GM19351 (cell line): ENCODE results near the gene LMNA.
"Not testable (repeated sequence)": the region's sequence is repeated elsewhere in the genome, so short reads cannot be mapped to it uniquely, and the experiment has no call there.

Experiments used
- ATAC-seq: cut with Tn5 transposase; IDR thresholded peaks from one replicate; pipeline ENCODE4 v1.9.1; 2021; ENCODE audit warnings: mild to moderate bottlenecking, moderate library complexity; ENCODE audit not compliant: unreplicated experiment

The LMNA gene

DNA sequence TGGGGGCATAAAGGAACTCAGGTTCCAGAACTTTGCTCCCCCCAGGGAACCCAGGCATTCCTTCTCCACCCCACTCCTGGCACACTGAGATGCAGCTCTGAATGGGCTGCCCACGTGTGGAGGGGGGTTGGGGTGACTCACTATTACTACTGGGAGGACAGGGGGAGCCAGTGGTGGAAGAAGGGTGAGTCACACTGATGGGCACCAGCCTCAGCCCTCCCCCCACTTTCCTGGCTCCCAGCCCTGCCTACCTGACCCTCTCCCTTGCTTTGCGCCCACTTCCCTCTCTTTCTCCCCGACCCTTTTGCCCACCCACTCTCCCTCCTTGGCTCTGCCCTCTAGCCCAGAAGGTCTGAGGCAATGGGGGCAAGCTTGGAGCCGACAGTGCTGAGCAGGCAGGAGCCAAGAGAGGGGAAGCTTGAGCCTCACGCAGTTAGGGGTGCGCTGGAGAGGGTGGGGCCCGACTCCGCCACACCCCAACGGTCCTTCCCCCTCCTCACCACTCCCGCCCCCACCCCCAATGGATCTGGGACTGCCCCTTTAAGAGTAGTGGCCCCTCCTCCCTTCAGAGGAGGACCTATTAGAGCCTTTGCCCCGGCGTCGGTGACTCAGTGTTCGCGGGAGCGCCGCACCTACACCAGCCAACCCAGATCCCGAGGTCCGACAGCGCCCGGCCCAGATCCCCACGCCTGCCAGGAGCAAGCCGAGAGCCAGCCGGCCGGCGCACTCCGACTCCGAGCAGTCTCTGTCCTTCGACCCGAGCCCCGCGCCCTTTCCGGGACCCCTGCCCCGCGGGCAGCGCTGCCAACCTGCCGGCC lies at the start of gene LMNA:
LMNA (plus strand) TSS at position 611 of the 818 bp plus-strand sequence. CDS start 208 bp downstream, outside the sequence.
- ATAC-seq: peak; percentile 86

DNA sequence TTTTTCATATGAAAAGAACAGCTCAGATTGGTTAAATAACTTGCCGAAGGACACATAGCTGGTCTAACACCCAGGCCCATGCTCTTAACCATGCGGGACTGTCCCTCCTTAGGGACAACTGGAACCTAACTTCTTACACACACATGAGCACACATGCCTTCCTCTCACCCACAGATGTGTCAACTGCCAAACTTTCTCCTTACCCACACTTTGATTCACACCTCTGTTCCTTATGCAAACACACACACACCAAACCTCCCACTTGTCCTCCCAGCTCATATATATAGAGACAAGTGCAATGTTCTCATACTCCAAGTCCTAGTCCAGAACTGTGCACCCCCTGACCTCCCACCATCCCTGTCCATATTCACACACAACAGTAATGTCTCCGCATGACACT lies 49.3 kb upstream of the LMNA start:
- no peak for ATAC-seq

DNA sequence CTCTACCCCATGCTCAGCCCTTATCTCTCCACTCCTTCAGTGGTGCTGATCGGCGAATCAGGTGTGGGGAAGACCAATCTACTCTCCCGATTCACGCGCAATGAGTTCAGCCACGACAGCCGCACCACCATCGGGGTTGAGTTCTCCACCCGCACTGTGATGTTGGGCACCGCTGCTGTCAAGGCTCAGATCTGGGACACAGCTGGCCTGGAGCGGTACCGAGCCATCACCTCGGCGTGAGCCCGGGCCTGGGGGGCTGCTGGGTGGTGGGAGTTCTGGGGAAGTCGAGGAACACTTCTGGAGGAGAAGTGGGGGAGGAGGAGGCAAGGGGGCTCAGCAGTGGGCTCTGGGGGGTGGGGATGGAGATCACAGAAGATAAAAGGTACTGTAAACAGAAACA lies 48.6 kb upstream of the LMNA start:
- no peak for ATAC-seq

DNA sequence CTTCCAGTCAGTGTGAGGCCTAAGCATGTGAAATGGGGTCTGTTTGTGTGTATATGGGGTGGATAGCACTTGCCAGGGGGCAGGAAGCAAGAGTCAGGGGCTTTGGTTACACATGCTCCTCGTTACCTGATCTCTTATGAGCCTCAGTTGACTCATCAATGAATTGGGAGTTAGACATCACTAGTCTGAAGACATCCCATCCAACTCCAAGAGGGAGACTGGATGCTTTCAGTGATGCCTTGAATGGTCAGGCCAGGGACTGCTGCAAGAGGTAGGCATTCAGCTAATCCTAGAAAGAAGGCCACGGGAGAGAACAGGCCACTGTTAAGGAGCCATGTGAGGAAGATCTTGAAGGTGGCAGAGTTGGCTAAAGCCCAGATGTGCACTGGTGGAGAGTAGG lies 47.2 kb upstream of the LMNA start:
- ATAC-seq: no peak

DNA sequence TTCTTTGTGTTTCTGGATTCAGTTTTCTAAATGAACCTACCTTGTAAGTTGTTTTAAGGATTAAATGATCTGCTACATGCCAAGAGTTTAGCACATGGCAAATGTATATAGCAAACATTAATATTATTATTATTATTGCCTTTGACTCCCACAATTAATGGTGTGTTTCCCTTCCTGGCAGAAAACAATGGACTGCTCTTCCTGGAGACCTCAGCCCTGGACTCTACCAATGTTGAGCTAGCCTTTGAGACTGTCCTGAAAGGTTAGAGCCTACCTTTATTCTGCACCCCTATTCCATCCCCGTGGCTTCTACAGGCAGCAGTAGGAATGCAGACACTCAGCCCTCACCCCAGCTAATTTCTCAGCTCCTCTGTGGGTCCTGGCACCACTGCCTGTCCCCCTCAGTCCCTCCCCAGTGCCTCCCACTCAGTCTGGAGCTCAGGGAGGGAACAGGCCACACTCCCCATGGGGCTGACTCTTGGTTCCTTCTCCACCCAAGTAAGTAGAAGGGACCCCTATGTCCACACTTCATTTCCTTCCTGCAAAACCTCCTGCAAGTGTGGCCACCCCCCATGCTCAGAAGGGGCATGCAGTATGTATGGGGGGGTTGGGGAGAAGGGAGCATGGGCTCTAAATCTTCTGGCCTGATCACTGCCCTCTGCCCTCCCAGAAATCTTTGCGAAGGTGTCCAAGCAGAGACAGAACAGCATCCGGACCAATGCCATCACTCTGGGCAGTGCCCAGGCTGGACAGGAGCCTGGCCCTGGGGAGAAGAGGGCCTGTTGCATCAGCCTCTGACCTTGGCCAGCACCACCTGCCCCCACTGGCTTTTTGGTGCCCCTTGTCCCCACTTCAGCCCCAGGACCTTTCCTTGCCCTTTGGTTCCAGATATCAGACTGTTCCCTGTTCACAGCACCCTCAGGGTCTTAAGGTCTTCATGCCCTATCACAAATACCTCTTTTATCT lies 44.7 kb upstream of the LMNA start:
- no peak for ATAC-seq

DNA sequence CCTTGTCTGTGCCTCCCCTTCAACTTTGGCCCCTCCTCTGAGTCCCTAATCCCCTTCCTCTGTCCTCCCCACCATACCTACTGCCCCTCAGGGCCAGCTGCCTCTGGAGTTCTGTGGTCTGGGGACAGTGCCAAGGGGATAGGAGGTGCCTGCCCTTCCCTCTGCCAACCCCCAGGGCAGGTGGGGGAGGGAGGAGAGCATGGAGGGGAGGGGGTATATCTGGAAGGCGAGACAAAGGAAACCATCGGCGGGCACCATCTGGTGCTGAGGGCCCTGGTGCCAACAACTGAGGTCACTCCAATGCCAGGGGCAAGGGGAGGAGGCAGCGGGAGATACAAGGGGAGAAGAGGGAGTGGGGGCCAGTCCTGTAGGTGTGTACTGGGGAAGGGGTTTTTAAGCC lies 44.0 kb upstream of the LMNA start:
- no peak for ATAC-seq

DNA sequence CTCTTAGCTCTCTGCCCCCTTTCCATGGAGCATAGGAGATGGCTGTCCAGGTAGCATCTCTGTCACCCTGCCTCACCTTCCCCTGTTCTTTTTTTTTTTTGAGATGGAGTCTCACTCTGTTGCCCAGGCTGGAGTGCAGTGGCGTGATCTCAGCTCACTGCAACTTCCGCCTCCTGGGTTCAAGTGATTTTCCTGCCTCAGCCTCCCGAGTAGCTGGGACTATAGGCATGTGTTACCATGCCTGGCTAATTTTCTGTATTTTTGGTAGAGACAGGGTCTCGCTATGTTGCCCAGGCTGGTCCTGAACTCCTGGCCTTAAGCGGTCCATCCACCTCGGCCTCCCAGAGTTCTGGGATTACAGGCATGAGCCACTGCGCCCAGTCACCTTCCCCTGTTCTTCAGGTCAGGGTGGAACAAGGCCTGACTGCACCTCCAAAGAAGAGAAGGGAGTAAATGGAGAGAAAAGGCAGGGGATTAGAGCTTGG lies 43.1 kb upstream of the LMNA start:
- not testable (repeated sequence) for ATAC-seq

DNA sequence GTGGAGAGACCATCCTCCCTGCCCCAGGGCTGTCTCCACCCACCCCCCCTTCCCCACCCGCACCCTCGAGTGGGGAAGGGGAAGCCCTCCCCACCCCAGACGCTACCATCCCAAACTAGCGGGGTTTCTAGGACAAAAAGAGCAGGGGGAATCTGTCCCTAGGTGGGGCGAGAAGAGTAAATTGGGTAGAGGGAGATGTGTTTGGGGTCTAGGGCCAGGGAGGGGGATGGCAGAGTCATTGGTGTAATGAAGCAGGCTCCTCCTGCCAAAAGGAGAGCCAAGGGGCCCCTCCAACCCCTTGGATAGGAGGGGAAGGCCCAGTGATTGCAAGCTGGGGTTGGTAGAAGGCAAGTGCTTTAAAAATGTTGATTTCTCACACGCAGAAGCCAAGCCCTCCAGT lies 42.3 kb upstream of the LMNA start:
- no peak for ATAC-seq

DNA sequence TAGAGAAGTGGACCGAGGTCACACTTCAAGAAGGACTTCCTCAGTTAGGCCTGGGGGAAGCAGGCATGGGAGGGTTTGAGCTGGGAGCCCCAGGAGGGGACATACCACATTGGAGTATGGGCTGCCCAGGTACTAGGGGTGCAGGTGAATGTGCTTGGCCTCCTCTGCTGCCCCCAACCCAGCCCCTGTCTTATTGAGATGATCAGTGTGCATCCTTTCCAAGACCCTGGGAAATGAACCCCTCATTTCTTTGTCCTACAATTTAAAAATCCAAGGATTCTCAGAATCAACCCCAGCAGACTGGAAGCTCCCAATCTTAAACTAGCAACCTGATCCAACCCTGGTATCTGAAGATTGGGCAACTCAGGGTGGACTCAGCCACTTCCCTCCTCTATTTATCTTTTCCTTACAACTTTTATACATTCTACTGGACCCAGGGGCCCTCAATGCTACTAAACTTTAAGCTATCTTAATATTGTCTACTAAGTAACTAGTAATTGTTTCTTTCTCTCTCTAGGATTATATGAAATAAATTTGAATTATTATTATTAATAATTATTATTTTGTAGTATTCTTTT lies 41.3 kb upstream of the LMNA start:
- no peak for ATAC-seq

DNA sequence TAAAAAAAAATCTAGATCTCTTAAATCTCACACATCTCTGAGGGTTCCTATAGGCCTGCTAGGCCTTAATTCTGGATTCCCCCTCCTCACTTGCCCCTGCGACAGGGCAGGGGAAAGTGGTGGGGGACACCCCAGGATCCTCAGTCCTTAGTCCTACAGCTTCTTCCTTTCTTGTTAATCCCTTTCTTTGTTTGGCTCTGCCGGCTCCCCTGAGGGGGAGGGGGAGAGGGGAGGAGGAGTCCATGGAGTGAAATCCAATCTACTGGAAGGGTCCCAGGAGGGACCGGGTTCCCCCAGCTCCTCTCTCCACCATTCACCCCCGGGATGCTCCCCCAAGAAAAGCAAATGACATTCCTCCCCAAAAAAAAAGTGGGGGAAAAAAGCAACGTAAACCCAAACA lies 40.8 kb upstream of the LMNA start:
- no peak for ATAC-seq

DNA sequence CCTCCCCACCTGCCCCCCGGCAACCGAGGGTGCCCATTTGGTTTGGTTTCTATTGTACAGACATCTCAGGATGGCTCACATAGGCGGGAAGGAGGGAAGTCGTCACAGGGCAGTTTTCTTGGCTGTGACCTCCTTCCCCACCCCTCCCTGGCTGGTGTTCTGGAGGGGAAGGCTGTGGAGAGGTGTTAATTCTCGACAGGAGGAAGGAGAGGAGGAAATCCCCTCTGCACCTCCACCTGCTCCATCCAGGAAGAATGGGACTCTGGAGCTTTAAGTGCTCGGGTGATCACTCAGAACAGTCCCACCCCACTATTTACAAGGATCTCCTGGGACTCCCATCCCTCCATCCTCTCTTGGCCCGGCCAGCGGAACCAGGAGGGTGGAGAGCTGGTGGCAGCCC lies 39.9 kb upstream of the LMNA start:
- ATAC-seq: no peak

DNA sequence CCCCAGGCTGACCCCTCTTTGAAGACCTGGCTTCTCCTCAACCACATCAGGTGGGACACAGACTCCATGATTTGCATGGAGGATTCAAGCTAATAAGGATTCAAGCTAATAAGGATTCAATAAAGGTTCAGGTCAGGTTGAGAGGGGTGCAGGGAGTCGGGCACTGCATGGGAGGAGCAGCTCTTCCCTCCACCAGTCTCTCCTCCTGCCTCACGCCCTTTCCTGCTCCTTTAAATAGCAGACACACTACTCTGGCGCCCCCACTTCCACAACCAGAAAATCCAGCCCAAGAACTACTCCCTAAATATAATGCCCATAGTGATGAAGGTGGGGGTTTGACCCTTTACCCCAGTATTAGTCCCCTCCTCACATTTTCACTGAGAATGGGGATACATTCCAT lies 39.3 kb upstream of the LMNA start:
- ATAC-seq: no peak

DNA sequence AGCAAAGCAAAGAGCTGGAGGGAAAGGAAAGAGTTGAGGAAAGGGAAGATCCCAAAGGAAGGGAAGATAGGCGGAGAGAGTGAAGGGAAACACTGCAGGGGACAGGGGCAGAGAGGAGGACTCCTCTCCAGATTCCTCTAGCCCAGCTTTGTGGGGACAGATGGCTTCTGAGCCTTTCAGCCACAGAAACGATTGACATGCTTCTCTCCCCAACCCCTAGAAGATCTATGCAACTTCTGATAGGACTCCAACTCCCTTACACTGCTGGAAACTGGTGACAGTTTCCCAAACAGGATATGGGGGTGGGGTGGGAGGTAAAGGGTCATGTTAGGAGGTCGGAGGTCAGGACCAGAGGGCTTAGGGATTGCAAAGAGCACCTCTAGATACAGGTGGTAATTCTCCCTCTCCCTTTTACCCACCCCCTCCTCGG lies 38.7 kb upstream of the LMNA start:
- ATAC-seq: no peak

DNA sequence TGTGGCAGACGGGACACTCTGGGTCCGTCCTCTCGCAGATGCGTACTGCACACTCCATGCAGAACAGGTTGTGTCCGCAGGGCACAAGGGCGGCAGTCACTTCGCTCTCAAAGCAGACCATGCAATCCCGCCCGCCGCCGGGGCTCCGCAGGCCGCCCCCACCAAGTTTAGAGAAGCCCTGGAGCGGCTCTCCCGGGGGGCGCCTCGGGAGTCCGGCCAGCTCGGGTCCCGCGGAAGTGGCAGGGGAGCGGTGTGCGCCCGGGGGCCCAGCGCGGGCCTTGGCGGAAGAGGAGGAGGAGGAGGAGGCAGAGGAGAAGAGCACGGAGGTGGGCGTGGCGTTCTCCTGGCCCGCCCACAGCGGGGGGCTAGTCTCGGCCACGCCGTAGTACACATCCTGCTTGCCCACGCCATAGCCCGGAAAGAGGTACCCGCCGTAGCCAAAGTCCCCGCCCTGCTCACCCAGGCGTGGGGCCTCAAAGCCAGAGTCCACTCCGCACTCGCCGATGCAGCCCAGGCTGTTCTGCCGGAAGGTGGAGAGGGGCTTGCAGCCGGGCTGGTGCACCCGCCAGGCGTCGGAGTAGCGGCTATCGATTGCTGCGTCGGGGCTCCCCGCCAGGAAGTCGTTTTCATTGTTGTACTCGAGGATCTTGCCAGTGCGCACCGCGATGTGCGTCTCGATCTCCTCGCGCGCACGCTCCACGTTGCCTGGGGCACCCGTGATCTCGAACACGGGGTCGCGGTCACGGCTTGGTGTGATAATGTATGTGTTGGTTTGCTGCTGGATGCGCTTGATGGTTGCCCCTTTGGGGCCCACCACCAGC lies 37.7 kb upstream of the LMNA start:
- ATAC-seq: no peak

DNA sequence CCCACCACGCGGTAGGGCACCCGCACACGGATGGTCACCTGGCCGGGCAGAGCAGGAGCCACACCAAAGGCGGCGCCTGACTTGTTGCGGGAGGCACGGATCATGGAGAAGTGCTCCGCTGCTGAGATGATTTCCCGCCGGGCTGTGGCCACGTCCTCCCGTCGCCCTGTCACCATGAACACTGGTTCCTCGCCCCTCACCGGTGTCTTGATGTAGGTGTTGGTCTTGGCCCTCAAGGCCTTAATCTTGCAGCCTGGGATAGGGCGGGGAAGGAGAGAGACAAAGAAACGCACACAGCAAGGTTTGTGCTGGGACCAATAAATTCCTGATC lies 37.1 kb upstream of the LMNA start:
- no peak for ATAC-seq

DNA sequence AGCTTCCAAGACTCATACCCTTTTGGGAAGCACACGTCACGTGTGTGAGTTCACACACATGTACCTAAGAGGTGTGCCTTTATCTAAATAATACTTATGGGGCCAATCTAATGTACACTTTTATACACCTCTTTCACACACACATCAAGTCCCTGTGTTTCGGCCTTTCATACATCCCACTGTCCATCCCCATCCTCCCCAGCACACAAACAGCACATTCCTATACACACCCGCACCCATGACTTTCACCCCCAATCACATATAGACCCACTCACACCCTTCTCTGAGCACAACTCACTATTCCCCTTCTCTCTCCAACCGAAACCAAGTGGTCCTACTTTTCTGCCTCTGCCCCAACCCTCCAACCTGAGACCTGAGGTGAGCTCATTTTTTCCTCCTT lies 35.8 kb upstream of the LMNA start:
- ATAC-seq: no peak

DNA sequence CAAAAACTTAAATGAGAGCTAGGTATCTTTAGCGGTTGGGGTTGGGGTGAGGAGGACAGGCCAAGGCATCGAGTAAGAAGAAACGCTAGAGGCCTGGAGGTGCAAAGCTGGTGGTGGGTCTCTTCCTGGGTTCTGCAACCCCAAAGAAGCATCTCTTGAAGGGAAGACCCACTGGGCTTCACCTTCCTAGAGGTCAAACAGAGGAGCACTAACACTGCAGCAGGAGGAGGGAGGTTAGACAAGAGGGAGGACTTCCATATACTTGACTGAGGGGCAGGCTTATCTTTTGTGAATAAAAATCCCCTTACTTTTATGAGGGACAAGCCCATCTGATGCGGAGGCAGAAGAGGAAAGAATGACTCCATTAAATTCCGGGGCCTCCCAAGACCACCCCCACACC lies 34.7 kb upstream of the LMNA start:
- ATAC-seq: no peak

DNA sequence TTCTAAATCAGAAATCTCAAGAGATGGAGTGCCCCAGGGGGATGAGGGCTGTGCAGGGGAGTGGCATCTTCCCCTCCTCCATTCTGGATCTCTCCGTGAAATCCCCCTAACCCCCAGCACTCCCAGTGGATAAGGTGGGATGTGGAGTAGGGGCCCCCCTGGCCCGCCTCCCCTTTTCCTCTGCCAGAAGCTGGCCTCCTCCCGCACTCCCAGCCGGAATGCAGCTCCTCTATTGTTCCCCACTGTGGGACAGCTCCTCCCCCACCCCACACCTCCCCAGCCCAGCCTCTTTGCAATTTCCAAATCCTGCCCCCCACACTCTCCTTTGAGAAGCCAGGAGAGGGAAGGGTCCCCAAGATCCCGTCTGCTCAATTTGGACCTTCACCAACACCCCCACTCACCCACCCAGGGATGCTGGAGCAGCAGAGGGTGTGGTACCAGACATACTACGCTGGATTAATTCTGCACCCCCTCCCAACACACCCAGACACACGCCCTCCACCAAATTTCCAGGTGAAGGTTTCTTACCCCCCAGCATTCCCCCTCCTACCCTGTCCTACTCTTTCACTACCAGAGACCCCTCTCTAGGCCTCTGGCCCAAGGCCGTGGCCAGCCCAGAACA lies 34.2 kb upstream of the LMNA start:
- ATAC-seq: no peak

DNA sequence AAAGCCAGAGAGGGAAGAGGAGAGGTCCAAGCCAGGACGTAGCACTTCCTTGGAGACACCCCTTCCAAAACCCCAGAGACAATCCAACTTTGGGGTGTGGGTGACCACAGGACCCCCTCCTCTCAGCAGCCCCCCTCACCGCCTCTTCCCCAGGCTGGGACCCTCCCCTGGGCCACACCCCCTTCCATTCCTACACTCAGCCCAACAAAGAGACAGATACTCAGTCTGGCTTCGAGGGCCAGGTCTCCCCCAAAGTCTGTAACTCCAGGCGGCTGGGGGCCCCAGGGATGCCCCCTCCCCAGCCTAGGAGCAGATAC lies 33.7 kb upstream of the LMNA start:
- no peak for ATAC-seq

DNA sequence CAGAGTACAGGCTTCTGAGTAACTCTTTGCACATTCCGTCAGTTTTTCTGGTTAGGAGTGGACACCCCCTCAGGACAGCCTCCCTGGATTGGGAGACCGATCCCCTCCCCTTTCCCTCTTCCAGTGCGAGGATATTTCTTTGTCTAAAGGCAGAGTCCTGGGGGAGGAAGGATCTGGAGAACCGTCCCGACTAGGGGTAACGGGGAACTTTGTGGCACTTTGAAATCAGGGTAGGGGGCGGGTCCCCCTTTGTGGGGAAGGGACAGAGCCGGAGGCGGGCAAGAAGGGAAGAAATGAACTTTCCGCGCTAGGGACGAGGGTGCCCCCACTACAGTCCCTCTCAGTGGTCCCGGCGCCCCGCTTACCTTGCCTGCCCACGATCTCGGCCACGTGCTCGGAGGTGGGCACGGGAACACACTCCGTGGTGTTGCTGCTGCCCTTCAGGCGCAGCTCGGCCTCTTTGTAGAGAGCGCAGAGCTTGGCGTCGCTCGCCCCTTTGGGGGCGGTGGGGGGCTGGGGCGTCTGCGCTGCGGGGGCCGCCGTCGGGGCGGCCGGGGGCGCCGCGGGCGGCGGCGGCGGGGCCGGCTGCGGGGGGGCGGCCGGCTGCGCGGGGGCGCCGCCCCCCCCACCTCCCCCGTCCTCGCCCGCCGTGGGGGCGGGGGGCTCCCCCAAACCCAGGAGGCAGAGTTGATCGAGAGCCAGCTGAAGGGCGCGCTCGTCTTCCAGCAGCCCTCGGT lies 33.2 kb upstream of the LMNA start:
- ATAC-seq: no peak
